Spinal cord (tissue), 10 donors: ENCODE measurements around the gene PRKCE. TPM values are rescaled to one million over a fixed set of nuclear protein-coding genes. Genes with fewer than 3 reads are reported as not detected.

Experiments
- DNase-seq, 6 donors: peaks; one replicate each; pipeline versions ENCODE4 v3.0.0 to v3.0.0-alpha.2; 2013 to 2015; ENCODE audit warnings: low spot score in 6 of 6, low read depth in 4 of 6
- H3K27ac ChIP-seq: one replicate; pipeline ENCODE4 v1.5.1; 2013; ENCODE audit warnings: low read depth, low read length, control low read depth
- H3K27me3 ChIP-seq: one replicate; pipeline ENCODE4 v1.6.1; 2013; ENCODE audit warnings: low read length; ENCODE audit not compliant: control insufficient read depth, insufficient read depth
- H3K36me3 ChIP-seq: one replicate; pipeline ENCODE4 v1.6.1; 2013; ENCODE audit warnings: low read length; ENCODE audit not compliant: control insufficient read depth, insufficient read depth
- H3K4me1 ChIP-seq: one replicate; pipeline ENCODE4 v1.6.1; 2013; ENCODE audit warnings: low read length; ENCODE audit not compliant: control insufficient read depth, insufficient read depth
- H3K4me3 ChIP-seq: one replicate; pipeline ENCODE4 v1.5.1; 2013; ENCODE audit warnings: low read depth, low read length, control low read depth
- H3K9me3 ChIP-seq: one replicate; pipeline ENCODE4 v1.6.1; 2013; ENCODE audit warnings: low read length; ENCODE audit not compliant: control insufficient read depth, insufficient read depth
- WGBS: methylation state at CpG from one replicate; pipeline ENCODE4 v1.1.5; 2013; ENCODE audit warnings: missing lambda C conversion rate; ENCODE audit not compliant: insufficient coverage; 5-methylcytosine and 5-hydroxymethylcytosine counted together
- long read RNA-seq, 4 donors: transcript quantifications; one replicate each; lab custom pipeline, GENCODE V29; 2026
- polyA plus RNA-seq, 2 donors: library from polyadenylated mRNA; unstranded; fragments of 120-200 nt; gene quantifications; one replicate each; pipeline ENCODE4 v1.2.1, GENCODE V29; 2013; ENCODE audit not compliant: insufficient read length in 2 of 2
- total RNA-seq, 2 donors: library from RNA; depleted of rRNA in 1 of 2; stranded (reverse); fragments of 120-200 nt in 1 of 2; fragments of >200 nt in 1 of 2; gene quantifications; one replicate each; pipeline versions ENCODE4 v1.2.3 to v1.2.4, GENCODE V29; 2013 to 2014
- donor health status: healthy.

The PRKCE gene
- 10 to 100 TPM; 22.9 to 48.5 TPM for total RNA-seq
- 10 to 100 TPM; 35.5 to 39.4 TPM for polyA plus RNA-seq
- long read RNA-seq, donor 1, full-length matches to known transcripts = 3 of 45 reads
- long read RNA-seq, donor 1, partial matches to known transcripts = 42 of 45 reads
- long read RNA-seq, donor 1, other reads (novel, unspliced or antisense) = 0 of 45 reads
- long read RNA-seq, donor 2 = 0 reads
- long read RNA-seq, donor 3, full-length matches to known transcripts = 3 of 3 reads
- long read RNA-seq, donor 3, partial matches to known transcripts = 0 of 3 reads
- long read RNA-seq, donor 3, other reads (novel, unspliced or antisense) = 0 of 3 reads
- long read RNA-seq, donor 4, full-length matches to known transcripts = 1 of 1 reads
- long read RNA-seq, donor 4, partial matches to known transcripts = 0 of 1 reads
- long read RNA-seq, donor 4, other reads (novel, unspliced or antisense) = 0 of 1 reads

DNA sequence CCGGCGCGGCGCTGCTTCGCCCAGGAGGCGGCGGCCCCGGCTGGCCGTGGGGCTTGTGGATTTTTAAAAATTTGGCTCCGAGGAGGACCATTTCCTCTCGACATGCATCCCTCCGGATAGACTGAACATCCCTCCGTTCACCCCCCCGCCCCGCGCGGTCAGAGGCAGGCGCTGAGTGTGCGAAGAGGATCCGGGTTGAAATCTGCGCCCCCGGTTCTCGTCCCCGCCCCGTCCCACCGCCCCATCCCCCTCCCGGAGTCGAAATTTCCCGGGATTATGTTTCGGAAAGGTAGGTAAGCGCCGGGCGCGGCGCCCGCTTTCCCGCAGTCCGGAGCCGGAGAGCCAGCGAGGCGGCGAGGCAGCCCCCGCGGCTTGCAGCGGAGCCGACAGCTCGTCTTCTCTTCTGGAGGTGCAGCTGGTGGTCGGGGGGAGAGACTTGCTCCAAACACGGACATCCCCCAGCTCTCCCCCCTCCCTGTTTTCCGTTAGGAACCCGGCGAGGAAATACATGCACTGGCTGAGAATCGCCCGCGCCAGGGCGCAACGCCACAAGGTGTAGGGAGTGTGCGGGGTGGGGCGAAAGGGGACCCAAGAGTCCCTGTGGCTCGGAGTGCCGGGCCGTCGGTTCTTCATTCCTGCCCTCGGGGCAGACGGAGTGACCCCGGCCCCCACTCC lies at the start of gene PRKCE:
PRKCE (plus strand) TSS at position 261 of the 675 bp plus-strand sequence.
- peak within 1 kb of the TSS; percentile 86 for H3K4me3 ChIP-seq
- H3K9me3 ChIP-seq = no peaks in the 10 kb centered on the region
- H3K4me1 ChIP-seq = peaks cover 26% of the 10 kb centered on the region
- peak in 2 of 6 donors; percentile 75 to 78 for DNase-seq
- WGBS = under 1% methylated on average over 53 of the region's 66 CpGs
- no peaks in the 10 kb centered on the region for H3K36me3 ChIP-seq
- peaks cover 2% of the 10 kb centered on the region for H3K27me3 ChIP-seq
- peak within 1 kb of the TSS; percentile 96 for H3K27ac ChIP-seq

DNA sequence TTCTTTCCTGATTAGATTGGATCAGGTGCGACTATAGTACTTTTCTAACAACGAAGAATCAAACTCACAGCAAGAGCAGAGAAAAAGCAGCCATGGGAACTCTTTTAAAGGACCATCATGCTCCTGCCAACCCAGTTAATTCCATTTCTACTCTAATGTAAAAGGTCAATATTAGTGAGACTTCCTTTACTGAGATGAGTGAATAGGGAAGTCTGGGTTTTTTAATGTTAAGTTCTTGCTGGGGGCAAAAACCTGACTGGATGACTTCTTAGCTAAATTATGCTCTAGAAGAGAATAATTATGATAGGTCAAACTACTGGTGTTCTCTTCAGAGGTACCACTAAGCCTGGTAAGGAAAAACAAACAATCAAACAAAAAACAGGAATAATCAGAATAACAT lies 48.9 kb upstream of the PRKCE start:
- no peak for DNase-seq
- Histone ChIP-seq H3K4me3 (no peak overlapping the region), H3K9me3 (no peaks in the 10 kb centered on the region), H3K27me3 (no peaks in the 10 kb centered on the region), H3K36me3 (peaks cover 3% of the 10 kb centered on the region), H3K27ac (no peak overlapping the region), H3K4me1 (no peaks in the 10 kb centered on the region)
- WGBS = no CpG with 5 or more reads among the region's 2 CpGs

DNA sequence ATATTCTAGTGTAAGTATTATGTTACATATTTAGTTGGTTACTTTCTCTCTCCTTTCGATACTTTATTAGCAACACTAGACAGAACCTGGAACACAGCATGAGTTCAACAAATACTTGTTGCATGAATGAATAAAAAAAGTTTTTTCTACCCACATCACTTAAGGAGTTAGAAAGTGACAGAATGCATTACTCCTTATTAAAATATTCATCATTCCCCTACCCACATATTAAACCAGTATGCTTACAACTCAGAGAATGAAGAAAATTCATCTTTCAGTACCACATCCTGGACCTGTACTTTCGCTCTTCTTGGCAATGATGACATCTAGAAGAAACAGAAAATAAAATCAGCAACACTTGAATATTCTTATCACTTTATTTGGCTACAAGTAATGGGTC lies 46.4 kb upstream of the PRKCE start:
- no peaks in the 10 kb centered on the region for H3K9me3 ChIP-seq
- H3K4me1 ChIP-seq = no peaks in the 10 kb centered on the region
- no peak overlapping the region for H3K4me3 ChIP-seq
- peaks cover 3% of the 10 kb centered on the region for H3K36me3 ChIP-seq
- no peaks in the 10 kb centered on the region for H3K27me3 ChIP-seq
- H3K27ac ChIP-seq = no peak overlapping the region
- WGBS = 100% methylated on average over 1 of the region's 2 CpGs
- DNase-seq = no peak

- Histone ChIP-seq H3K9me3 (no peaks in the 10 kb centered on the region), H3K4me1 (no peaks in the 10 kb centered on the region), H3K27me3 (no peaks in the 10 kb centered on the region), H3K27ac (no peak overlapping the region), H3K4me3 (no peak overlapping the region), H3K36me3 (peaks cover 3% of the 10 kb centered on the region)
- no peak for DNase-seq
- no CpG with 5 or more reads among the region's 1 CpG for WGBS
Measured at GRCh38 chr2:45606796-45607195, 44.7 kb upstream of the PRKCE start.

DNA sequence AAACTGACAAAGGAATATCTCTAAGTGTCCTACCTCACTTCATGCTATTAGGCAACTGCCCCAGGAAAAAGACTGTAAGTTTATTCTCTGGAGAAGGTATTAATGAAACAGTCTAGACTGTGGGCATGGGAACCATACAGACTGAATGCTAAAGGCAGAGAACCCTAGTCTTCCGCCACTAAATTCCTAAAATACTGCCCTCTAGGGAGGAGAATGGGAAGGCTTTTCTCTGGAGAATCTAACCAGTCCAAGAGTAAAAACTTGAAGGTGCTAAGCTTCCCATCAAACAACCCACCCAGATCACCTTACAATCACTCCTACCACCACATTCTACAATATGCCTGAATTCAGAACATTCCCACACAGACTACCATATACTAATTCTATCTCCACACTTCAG lies 43.8 kb upstream of the PRKCE start:
- no peak overlapping the region for H3K27ac ChIP-seq
- H3K36me3 ChIP-seq = peaks cover 3% of the 10 kb centered on the region
- no CpG with 5 or more reads among the region's 1 CpG for WGBS
- H3K4me3 ChIP-seq = no peak overlapping the region
- H3K4me1 ChIP-seq = no peaks in the 10 kb centered on the region
- no peaks in the 10 kb centered on the region for H3K9me3 ChIP-seq
- no peaks in the 10 kb centered on the region for H3K27me3 ChIP-seq
- peak in 1 of 6 donors; percentile 15 for DNase-seq

DNA sequence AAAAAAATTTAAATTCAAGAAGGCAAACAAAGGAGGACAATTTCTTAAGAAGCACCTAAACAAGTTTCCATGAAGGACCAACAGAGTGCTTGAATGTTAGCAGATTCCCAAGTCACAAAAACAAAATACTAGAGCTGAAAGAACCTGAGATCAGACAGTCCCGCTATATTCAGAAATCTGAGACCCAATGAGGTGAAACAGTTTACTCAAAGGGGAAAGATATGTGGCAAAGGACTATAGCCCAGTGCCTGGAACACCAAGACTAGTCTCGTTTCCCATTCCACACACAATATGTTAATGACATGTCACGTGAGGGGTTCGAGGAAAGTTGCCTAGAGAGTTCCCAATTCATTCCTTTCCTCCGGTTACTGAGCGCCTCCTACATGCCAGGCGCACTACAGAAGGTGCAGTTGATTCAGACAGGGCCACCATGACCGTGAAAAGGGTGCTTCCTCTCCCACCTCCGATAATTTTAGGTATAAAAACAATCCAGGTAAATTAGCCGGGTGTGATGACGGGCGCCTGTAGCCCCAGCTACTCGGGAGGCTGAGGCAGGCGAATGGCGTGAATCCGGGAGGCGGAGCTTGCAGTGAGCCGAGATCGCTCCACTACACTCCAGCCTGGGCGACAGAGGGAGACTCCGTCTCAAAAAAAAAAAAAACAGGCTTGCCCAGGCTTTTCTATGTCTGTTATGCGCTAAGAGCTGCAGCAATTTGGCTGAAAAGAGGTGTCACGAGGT lies 41.0 kb upstream of the PRKCE start:
- Histone ChIP-seq H3K36me3 (no peaks in the 10 kb centered on the region), H3K4me3 (peak overlapping the region; percentile 61), H3K9me3 (no peaks in the 10 kb centered on the region), H3K27me3 (no peaks in the 10 kb centered on the region), H3K27ac (peak overlapping the region; percentile 74), H3K4me1 (no peaks in the 10 kb centered on the region)
- DNase-seq = peak; percentile 56 to 95 (median 74)
- WGBS = 0% methylated on average over 15 of the region's 23 CpGs

DNA sequence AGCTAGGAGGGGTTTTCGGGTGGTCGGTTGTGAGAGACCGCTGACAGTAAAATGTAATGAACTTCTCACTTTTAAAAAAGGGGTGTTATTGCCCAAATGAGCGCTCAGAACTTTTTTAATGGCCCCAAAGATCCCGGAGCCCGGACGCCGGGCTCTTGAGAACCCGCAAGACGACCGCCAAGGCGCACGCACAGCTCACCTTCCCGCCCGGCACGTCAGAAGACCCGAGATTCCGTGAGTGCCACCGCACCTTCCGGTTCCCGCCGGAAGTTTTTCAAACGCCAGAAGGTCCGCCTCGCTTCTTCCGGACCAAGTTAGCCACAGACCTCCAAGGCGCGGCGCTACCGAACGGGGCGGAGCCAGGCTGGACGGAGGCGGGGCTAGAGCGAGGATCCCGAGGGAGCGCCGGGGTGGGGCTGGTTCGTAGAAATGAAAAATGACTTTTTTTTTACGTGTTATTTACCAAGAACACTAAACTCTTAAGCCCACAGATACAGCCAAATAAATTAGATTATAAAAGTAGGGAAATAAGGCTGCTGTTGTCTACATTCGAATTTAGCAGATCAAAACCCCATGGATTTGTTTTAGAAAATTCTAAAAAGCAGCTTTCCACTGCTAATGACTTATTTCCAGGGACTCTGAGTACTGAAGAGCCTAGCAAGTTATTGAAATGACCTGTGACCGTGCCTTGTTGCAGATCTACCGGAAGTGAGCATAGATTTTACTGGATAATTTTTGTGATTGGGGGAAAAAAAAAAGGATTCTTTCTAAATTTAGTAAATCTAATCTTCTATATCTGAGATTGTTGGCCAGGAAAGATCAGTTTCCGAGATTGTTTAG lies 40.2 kb upstream of the PRKCE start, which contains the start of gene SRBD1:
SRBD1 (minus strand) TSS at position 248 of the 840 bp plus-strand sequence. CDS start 5,826 bp downstream, outside the sequence.
- no peaks in the 10 kb centered on the region for H3K36me3 ChIP-seq
- no peaks in the 10 kb centered on the region for H3K9me3 ChIP-seq
- 0% methylated on average over 33 of the region's 44 CpGs for WGBS
- H3K27me3 ChIP-seq = no peaks in the 10 kb centered on the region
- H3K4me3 ChIP-seq = peak within 1 kb of the TSS; percentile 61
- peak; percentile 81 to 98 (median 90) for DNase-seq
- H3K4me1 ChIP-seq = no peaks in the 10 kb centered on the region
- H3K27ac ChIP-seq = peak within 1 kb of the TSS; percentile 74

DNA sequence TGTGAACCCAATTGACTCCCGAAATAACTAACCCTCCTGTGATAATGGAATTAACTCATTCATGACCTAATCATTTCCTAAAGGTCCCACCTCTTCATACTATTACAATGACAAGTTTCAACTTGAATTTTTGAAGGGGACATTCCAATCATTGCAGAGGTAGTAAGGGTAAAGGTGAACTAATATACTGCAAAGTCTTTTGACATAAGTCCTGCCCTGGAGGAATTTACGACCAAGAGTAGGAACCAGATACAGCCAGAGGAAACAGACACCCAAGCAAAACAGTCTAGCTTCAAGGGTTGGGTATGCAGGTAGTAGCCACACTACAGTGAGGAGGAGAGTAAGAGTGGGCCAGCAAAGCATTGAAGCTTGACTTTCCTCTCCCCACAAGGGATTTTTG lies 39.2 kb upstream of the PRKCE start:
- no peak overlapping the region for H3K27ac ChIP-seq
- no peaks in the 10 kb centered on the region for H3K27me3 ChIP-seq
- no peaks in the 10 kb centered on the region for H3K9me3 ChIP-seq
- WGBS = no CpG with 5 or more reads among the region's 2 CpGs
- no peaks in the 10 kb centered on the region for H3K4me1 ChIP-seq
- H3K4me3 ChIP-seq = no peak overlapping the region
- H3K36me3 ChIP-seq = no peaks in the 10 kb centered on the region
- DNase-seq = no peak

GRCh38 chr2:45612731-45613130 lies 38.7 kb upstream of the PRKCE start:
- Histone ChIP-seq H3K9me3 (no peaks in the 10 kb centered on the region), H3K4me1 (no peaks in the 10 kb centered on the region), H3K27me3 (no peaks in the 10 kb centered on the region), H3K27ac (no peak overlapping the region), H3K36me3 (no peaks in the 10 kb centered on the region), H3K4me3 (no peak overlapping the region)
- no peak for DNase-seq
- no CpG with 5 or more reads among the region's 2 CpGs for WGBS
